NCI-H128 (cell line): Measurements from ENCODE around the gene STARD3.
A peak's percentile ranks its signal among the peaks of the same experiment; 100 is the strongest.

Experiments
- DNase-seq: peaks from one replicate; lab custom pipeline; 2025; ENCODE audit not compliant: unreplicated experiment; lab: John Stamatoyannopoulos, UW

Gene STARD3

GRCh38 chr17:39658346-39658745, 21.4 kb downstream of the STARD3 start:
- no peak for DNase-seq

- no peak for DNase-seq
Observed at GRCh38 chr17:39658760-39659159, 21.8 kb downstream of the STARD3 start.

- no peak for DNase-seq
Observed at GRCh38 chr17:39659279-39660010, 22.5 kb downstream of the STARD3 start.

GRCh38 chr17:39660011-39660360, 23.0 kb downstream of the STARD3 start:
- DNase-seq: no peak

- DNase-seq: no peak
Observed at GRCh38 chr17:39660397-39661385, 23.7 kb downstream of the STARD3 start.

GRCh38 chr17:39661744-39662541, 25.0 kb downstream of the STARD3 start:
- no peak for DNase-seq

GRCh38 chr17:39662551-39663339, 25.8 kb downstream of the STARD3 start:
- DNase-seq: no peak

- no peak for DNase-seq
Observed at GRCh38 chr17:39663340-39663687, 26.4 kb downstream of the STARD3 start.

- DNase-seq: no peak
Observed at GRCh38 chr17:39663688-39664580, 27.0 kb downstream of the STARD3 start.

- no peak for DNase-seq
Observed at GRCh38 chr17:39664581-39665561, 27.9 kb downstream of the STARD3 start, which contains the start of gene TCAP. TCAP (plus strand) TSS chr17:39665349; CDS start chr17:39665360, 11 bp downstream.

- DNase-seq: no peak
Observed at GRCh38 chr17:39665642-39666224, 28.8 kb downstream of the STARD3 start.

- DNase-seq: no peak
Observed at GRCh38 chr17:39666231-39666600, 29.3 kb downstream of the STARD3 start.

- DNase-seq: no peak
Observed at GRCh38 chr17:39666601-39667261, 29.8 kb downstream of the STARD3 start.

- no peak for DNase-seq
Observed at GRCh38 chr17:39667262-39667944, 30.5 kb downstream of the STARD3 start.

GRCh38 chr17:39667945-39668924, 31.3 kb downstream of the STARD3 start, which contains the start of gene PNMT:
PNMT (plus strand) TSS chr17:39668453; CDS start chr17:39668476, 23 bp downstream.
- DNase-seq: peak; percentile 22
